ENCODE data around the gene ACP6.
"Not testable (repeated sequence)": the region's sequence is repeated elsewhere in the genome, so short reads cannot be mapped to it uniquely, and the experiment has no call there.

ACP6 gene

GRCh38 chr1:147670319-147671001 lies at the start of gene ACP6:
Gene ACP6, minus strand, starts transcription at chr1:147670524. Its CDS starts 476 bp downstream, at chr1:147670048.
- DNase-seq, result peak; percentile 94

GRCh38 chr1:147719711-147720225 lies 49.4 kb upstream of the ACP6 start:
- DNase-seq, result no peak

GRCh38 chr1:147719029-147719698 lies 48.8 kb upstream of the ACP6 start:
- DNase-seq, result no peak

- no peak for DNase-seq
These were observed 47.4 kb upstream of the ACP6 start for GRCh38 chr1:147717706-147718097.

- DNase-seq, result no peak
These were observed 46.9 kb upstream of the ACP6 start for GRCh38 chr1:147717051-147717705.

GRCh38 chr1:147712605-147713004 lies 42.3 kb upstream of the ACP6 start:
- DNase-seq, result no peak

GRCh38 chr1:147700042-147701006 lies 30.0 kb upstream of the ACP6 start:
- DNase-seq, result peak; percentile 70

GRCh38 chr1:147699686-147700041 lies 29.3 kb upstream of the ACP6 start:
- DNase-seq, result no peak

GRCh38 chr1:147683163-147683763 lies 12.9 kb upstream of the ACP6 start:
- no peak for DNase-seq

GRCh38 chr1:147680608-147681235 lies 10.4 kb upstream of the ACP6 start:
- DNase-seq, result not testable (repeated sequence)

- DNase-seq, result not testable (repeated sequence)
These were observed 7.4 kb upstream of the ACP6 start for GRCh38 chr1:147677681-147678080.

- peak; percentile 77 for DNase-seq
These were observed 6.2 kb upstream of the ACP6 start for GRCh38 chr1:147676311-147677085.

- DNase-seq, result no peak
These were observed 3.5 kb upstream of the ACP6 start for GRCh38 chr1:147673816-147674215.

- peak; percentile 54 for DNase-seq
These were observed 3.1 kb upstream of the ACP6 start for GRCh38 chr1:147673406-147673805.

- DNase-seq, result peak; percentile 17
These were observed 630 bp downstream of the ACP6 start for GRCh38 chr1:147669469-147670318.

- DNase-seq, result no peak
These were observed 4.8 kb downstream of the ACP6 start for GRCh38 chr1:147665521-147665920.

GRCh38 chr1:147664206-147664605 lies 6.1 kb downstream of the ACP6 start:
- peak; percentile 45 for DNase-seq

- DNase-seq, result no peak
These were observed 15.8 kb downstream of the ACP6 start for GRCh38 chr1:147654511-147654910.

GRCh38 chr1:147652306-147652705 lies 18.0 kb downstream of the ACP6 start:
- no peak for DNase-seq

GRCh38 chr1:147651466-147651865 lies 18.9 kb downstream of the ACP6 start:
- DNase-seq, result no peak

All from fibroblast of upper back skin (primary cell).